HG03196 (cell line): ENCODE measurements around the gene CCSER1.
"Not testable (repeated sequence)": the region's sequence is repeated elsewhere in the genome, so short reads cannot be mapped to it uniquely, and the experiment has no call there.

Source experiments
- ATAC-seq: cut with Tn5 transposase; IDR thresholded peaks from one replicate; pipeline ENCODE4 v1.9.1; 2021; ENCODE audit not compliant: unreplicated experiment

Gene CCSER1

DNA sequence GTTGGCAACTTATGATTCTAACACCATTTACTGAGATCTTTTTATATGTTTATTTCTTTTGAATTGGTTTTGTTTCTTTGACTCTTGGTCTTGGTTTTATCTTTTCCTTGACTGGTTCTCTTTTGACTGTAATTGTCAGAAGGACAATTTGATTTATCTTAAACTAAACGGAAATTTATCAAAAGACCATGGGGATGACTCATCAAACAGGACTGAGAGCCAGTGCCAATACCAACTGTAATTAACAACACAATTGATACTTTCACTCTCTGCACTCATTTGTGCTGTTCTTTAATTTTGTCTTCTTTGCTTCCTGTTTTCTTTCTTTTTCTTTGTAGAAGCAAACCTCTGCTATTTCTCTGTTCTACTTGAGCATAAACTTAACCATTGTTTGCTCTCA, 776.8 kb downstream of the CCSER1 start:
- no peak for ATAC-seq

DNA sequence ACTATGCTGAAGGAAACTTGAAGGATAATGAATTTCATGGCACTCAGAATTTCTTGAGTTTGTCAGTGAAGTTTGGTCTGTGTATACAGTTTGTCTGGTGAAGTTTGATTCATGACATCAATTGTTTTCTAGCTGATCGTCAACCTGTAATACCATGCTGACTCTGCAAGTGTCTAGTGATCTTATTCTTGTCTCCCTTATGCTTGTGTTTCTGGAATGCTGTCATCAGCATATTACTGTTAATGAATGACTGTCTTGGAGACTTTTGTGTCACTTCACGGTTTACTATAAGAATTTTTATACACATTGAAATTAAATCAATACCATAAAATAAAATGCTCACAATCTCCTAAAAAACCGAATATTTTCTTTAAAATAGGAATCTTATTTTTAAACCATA, 779.0 kb downstream of the CCSER1 start:
- no peak for ATAC-seq

- ATAC-seq = not testable (repeated sequence)
These were observed 784.7 kb downstream of the CCSER1 start for GRCh38 chr4:90911724-90912434.

GRCh38 chr4:90922174-90922573, 795.0 kb downstream of the CCSER1 start:
- ATAC-seq = no peak

GRCh38 chr4:90926957-90927356, 799.8 kb downstream of the CCSER1 start:
- no peak for ATAC-seq

- no peak for ATAC-seq
These were observed 816.1 kb downstream of the CCSER1 start for GRCh38 chr4:90943311-90943710.

- no peak for ATAC-seq
These were observed 819.8 kb downstream of the CCSER1 start for GRCh38 chr4:90946945-90947344.

DNA sequence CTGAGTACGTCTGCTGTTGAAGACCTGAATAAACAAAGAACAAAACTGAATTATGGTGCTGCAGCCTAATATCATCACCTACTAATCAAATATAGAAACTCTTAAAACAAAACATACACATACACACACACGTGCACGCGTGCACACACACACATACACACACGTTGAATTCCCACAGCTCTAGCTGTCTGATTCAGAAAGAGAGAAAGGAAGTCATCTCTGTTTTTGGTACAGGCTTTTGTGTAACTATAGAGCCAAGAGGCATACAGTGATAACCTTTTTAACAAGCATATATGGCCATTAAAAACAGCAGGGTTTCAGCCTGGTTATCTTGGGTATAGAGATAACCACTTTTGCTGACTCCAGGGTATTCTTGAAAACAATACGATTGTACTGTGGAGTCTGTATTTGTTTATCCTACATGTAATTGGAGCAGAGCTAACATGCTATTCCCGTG, 823.2 kb downstream of the CCSER1 start:
- ATAC-seq = no peak

- no peak for ATAC-seq
These were observed 823.8 kb downstream of the CCSER1 start for GRCh38 chr4:90951037-90951436.

DNA sequence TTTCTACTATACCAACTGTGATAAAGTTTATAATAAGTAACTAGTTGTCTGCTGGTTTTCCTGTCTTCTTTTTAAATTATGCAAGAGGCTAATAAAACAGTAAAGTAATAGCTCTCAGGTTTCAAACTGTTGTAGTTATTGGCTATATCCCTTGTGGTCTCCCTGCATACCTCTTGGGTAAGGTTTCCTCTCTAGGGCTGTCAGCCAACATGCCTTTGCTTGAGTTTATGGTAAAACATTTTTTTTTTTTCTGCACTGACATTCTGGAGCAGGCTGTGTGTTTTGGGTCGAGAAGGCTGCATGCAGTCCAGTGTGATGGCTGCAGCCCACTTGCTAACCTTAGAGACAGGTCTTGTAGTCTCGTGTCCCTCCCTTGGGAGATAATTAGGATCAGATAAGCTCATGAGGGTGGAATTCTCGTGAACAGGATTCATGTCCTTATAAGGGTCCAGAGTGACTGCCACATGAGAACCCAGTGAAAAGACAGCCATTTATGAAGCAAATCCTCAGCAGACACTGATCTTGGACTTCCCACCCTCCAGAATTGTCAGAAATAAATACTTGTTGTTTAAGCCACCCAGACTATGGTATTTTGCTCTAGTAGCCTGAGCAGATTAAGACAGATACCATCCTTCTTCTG, 831.2 kb downstream of the CCSER1 start:
- no peak for ATAC-seq

GRCh38 chr4:90960433-90960832, 833.2 kb downstream of the CCSER1 start:
- ATAC-seq = no peak

DNA sequence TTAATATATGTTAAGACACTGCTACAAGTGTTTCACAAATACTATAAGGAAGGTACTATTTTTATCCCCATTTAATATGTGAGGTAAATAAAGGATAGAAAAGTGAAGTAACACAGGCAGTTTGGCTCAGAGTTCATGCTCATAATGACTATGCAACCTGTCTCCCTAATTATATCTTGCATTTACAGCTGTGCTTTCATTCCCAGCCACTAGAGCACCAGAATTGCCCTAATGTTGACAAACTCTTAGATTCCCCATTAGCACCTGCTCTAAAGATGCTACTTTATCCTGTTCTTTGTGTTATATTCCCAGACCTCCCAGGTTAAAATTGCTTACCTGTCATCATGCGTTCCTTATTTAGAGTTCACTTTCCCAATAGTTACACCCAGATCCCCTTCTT, 833.6 kb downstream of the CCSER1 start:
- no peak for ATAC-seq

GRCh38 chr4:90970021-90970420, 842.8 kb downstream of the CCSER1 start:
- ATAC-seq = no peak

GRCh38 chr4:90977726-90978125, 850.5 kb downstream of the CCSER1 start:
- ATAC-seq = no peak

DNA sequence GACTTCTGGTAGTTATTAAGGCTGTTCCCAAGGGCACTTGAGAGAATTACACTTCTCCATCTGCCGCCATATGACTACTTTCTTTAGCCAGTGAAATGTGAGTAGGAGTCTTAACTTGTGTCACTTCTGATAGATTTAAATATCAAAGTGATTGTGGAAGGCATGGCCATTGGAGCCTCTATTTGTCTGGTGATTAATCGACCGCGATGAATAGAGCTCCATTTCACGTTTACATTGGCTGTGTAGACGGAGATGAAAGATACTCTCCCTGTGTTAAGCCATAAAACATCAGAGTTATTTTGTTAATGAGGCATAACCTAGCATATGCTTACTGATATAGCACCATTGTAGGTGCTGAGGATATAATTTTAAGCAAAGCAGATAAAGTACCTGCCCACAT, 852.4 kb downstream of the CCSER1 start:
- no peak for ATAC-seq

- ATAC-seq = no peak
These were observed 855.6 kb downstream of the CCSER1 start for GRCh38 chr4:90982813-90983212.

- ATAC-seq = no peak
These were observed 863.1 kb downstream of the CCSER1 start for GRCh38 chr4:90990284-90990683.

GRCh38 chr4:90992213-90992612, 865.0 kb downstream of the CCSER1 start:
- no peak for ATAC-seq

DNA sequence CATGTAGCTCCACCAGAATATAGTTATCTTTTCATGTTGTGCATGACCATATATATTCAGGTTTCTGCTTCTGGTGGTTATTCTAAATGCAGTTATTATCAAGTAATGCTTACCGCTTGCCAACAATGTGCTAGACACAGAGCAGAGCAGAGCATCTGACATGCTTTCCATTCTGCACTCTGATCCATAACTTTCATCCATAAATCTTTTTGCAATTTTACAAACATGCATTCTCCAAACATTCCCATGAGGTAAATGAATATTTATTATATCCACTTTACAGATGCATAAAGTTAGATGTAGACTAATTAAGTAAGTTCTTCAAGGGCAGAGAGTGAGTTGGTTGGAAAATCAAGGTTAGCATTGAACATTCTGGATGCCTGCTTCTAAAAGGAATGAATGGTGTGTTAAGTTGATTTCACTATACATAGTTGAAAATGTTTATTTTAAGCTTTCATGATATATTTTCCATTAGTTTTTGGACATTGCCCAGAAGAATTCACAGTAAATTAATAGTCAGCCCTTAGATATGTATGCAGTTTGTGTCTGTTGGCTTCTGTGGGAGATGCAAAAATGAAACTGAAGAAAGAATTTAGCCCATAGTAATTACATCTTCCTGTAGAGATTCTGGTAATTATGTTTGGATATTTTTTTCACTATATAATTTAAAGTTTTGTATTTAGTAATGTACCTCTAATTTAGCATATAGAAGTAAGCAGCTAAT, 867.8 kb downstream of the CCSER1 start:
- ATAC-seq = no peak

- no peak for ATAC-seq
These were observed 868.8 kb downstream of the CCSER1 start for GRCh38 chr4:90995996-90996395.

DNA sequence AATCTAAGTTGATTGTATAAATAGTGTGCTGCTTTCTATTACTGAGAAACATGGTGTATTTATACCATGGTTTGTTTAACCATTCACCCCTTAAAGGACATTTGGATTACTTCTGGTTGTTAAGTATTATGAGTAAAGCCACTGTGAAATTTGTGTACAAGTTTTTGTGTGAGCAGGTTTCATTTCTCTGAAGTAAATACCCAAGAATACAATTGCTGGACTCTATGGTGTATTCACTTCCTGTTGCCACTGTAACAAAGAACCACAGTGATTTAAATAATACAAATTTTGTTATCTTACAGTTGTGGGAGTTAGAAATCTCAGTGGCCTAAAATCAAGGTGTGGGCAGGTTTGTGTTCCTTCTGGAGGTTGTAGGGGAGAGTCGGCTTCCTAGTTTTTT, 869.6 kb downstream of the CCSER1 start:
- peak; percentile 59 for ATAC-seq

DNA sequence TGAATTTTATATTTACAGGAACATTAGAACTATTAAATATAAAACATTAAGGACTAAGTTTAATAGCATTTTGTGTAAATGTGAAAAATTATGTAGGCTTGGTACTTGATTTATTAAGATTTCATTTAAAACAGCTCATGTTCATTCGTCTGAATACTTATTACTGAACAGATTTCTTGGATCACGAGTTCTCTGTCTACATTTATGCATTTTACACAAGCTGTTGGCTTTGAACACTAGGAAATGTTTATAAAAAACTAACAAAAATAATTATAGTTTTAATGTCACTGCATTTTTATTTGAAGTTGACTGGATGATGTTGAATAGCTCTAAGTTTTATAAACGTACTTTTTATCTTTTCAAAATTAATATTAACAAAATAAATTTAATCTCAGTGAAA, 888.7 kb downstream of the CCSER1 start:
- no peak for ATAC-seq
